HEK293 (cell line): ENCODE measurements around the gene THSD4.

Experiments
- CTCF ChIA-PET: fragments of 350-600 bp; formaldehyde crosslinking; extraction: SDS; loops from one replicate; lab custom pipeline; 2021; ENCODE audit warnings: antibody characterized with exemption; lab: Yijun Ruan, JAX
- POLR2A ChIA-PET: fragments of 300-600 bp; formaldehyde crosslinking; extraction: SDS; loops from one replicate; lab custom pipeline; 2020; ENCODE audit warnings: antibody characterized with exemption, inconsistent platforms; lab: Yijun Ruan, JAX
- H3K27ac ChIP-seq: fragments of 200-500 bp; sonication (Bioruptor generic); 2 replicates; pipeline ENCODE4 v1.5.1; 2014; ENCODE audit warnings: low read depth, low read length, control low read depth, inconsistent platforms; ENCODE audit errors: extremely low read depth
- H3K36me3 ChIP-seq, 2 experiments: fragments of 200-500 bp in 1 of 2; sonication (Bioruptor generic) in 1 of 2; 1 replicate in 1 of 2; 2 replicates in 1 of 2; pipeline ENCODE4 v1.5.1; 2014 to 2017; ENCODE audit warnings: inconsistent platforms in 2 of 2, low read length in 2 of 2; ENCODE audit not compliant: control insufficient read depth in 2 of 2, insufficient read depth in 1 of 2
- H3K4me1 ChIP-seq: fragments of 200-500 bp; sonication (Bioruptor generic); 2 replicates; pipeline ENCODE4 v1.5.1; 2014; ENCODE audit warnings: mild to moderate bottlenecking, low read length, inconsistent platforms; ENCODE audit not compliant: control insufficient read depth, insufficient read depth
- H3K4me3 ChIP-seq: 2 replicates; pipeline ENCODE4 v1.5.1; 2011; ENCODE audit warnings: low read depth, mild to moderate bottlenecking, control low read depth, low read length, moderate library complexity
- H3K9me3 ChIP-seq: fragments of 200-500 bp; sonication (Bioruptor generic); 2 replicates; pipeline ENCODE4 v1.5.1; 2014; ENCODE audit warnings: low read depth, low read length, inconsistent platforms; ENCODE audit not compliant: control insufficient read depth, insufficient read depth
- GLI2 ChIP-seq: fragments of 450-650 bp; formaldehyde crosslinking; IDR thresholded peaks from 2 replicates; pipeline ENCODE4; 2017; ENCODE audit warnings: missing biosample characterization, missing genetic modification characterization, low read depth, borderline replicate concordance
- GLIS2 ChIP-seq: fragments of 450-650 bp; formaldehyde crosslinking; IDR thresholded peaks from 2 replicates; pipeline ENCODE4 v1.5.1; 2016; ENCODE audit warnings: missing biosample characterization, missing genetic modification characterization
- PRDM4 ChIP-seq: fragments of 450-650 bp; formaldehyde crosslinking; IDR thresholded peaks from 2 replicates; pipeline ENCODE4 v1.5.1; 2017; ENCODE audit warnings: missing biosample characterization, missing genetic modification characterization
- SCRT1 ChIP-seq: fragments of 450-650 bp; formaldehyde crosslinking; IDR thresholded peaks from 2 replicates; pipeline ENCODE4 v1.5.1; 2016; ENCODE audit warnings: missing biosample characterization, missing genetic modification characterization, borderline replicate concordance
- SP3 ChIP-seq: fragments of 450-650 bp; formaldehyde crosslinking; IDR thresholded peaks from 2 replicates; pipeline ENCODE4 v1.5.1; 2016; ENCODE audit warnings: missing biosample characterization, missing genetic modification characterization
- YY1 ChIP-seq: fragments of 450-650 bp; formaldehyde crosslinking; IDR thresholded peaks from 2 replicates; pipeline ENCODE4 v1.5.1; 2018; ENCODE audit warnings: missing biosample characterization, missing genetic modification characterization
- ZBTB20 ChIP-seq: fragments of 450-650 bp; formaldehyde crosslinking; IDR thresholded peaks from 2 replicates; pipeline ENCODE4 v1.5.1; 2016; ENCODE audit warnings: missing biosample characterization, missing genetic modification characterization
- ZIC2 ChIP-seq: fragments of 450-650 bp; formaldehyde crosslinking; IDR thresholded peaks from 2 replicates; pipeline ENCODE4 v1.5.1; 2016; ENCODE audit warnings: missing biosample characterization, missing genetic modification characterization
- ZNF169 ChIP-seq: fragments of 450-650 bp; formaldehyde crosslinking; IDR thresholded peaks from 2 replicates; pipeline ENCODE4 v1.5.1; 2016; ENCODE audit warnings: missing biosample characterization, missing genetic modification characterization
- ZNF324 ChIP-seq: fragments of 450-650 bp; formaldehyde crosslinking; IDR thresholded peaks from 2 replicates; pipeline ENCODE4 v1.5.1; 2016; ENCODE audit warnings: missing biosample characterization, missing genetic modification characterization
- ZNF366 ChIP-seq: fragments of 450-650 bp; formaldehyde crosslinking; conservative IDR thresholded peaks from 2 replicates; pipeline ENCODE4 v1.5.1; 2016; ENCODE audit warnings: missing biosample characterization, missing genetic modification characterization
- ZNF416 ChIP-seq: fragments of 450-650 bp; formaldehyde crosslinking; IDR thresholded peaks from 2 replicates; pipeline ENCODE4 v1.5.1; 2016; ENCODE audit warnings: missing biosample characterization, missing genetic modification characterization
- ZNF426 ChIP-seq: fragments of 450-650 bp; formaldehyde crosslinking; IDR thresholded peaks from 2 replicates; pipeline ENCODE4 v1.5.1; 2017; ENCODE audit warnings: missing biosample characterization, missing genetic modification characterization, mild to moderate bottlenecking, inconsistent platforms, moderate library complexity
- ZNF449 ChIP-seq: fragments of 450-650 bp; formaldehyde crosslinking; IDR thresholded peaks from 2 replicates; pipeline ENCODE4 v1.5.1; 2017; ENCODE audit warnings: missing biosample characterization, mild to moderate bottlenecking, missing genetic modification characterization, moderate library complexity
- ZNF544 ChIP-seq: fragments of 450-650 bp; formaldehyde crosslinking; IDR thresholded peaks from 2 replicates; pipeline ENCODE4 v1.5.0; 2017; ENCODE audit warnings: missing biosample characterization, missing genetic modification characterization
- ZNF549 ChIP-seq: fragments of 450-650 bp; IDR thresholded peaks from 2 replicates; pipeline ENCODE4 v1.5.1; 2018; ENCODE audit warnings: missing biosample characterization, missing genetic modification characterization, mild to moderate bottlenecking, inconsistent platforms, moderate library complexity
- ZXDB ChIP-seq: fragments of 450-650 bp; formaldehyde crosslinking; IDR thresholded peaks from 2 replicates; pipeline ENCODE4 v1.5.1; 2016; ENCODE audit warnings: missing biosample characterization, missing genetic modification characterization

Gene THSD4

GRCh38 chr15:71773206-71773859 lies 658.1 kb downstream of the THSD4 start (continued):
- no peak for TF ChIP-seq ZNF366 (tag by site-specific recombination)
- no peak for TF ChIP-seq SCRT1 (tag by site-specific recombination)
- TF ChIP-seq ZNF549 (tag by site-specific recombination): no peak
- TF ChIP-seq ZNF416: no peak

GRCh38 chr15:71775856-71776255 lies 660.6 kb downstream of the THSD4 start:
- Histone ChIP-seq H3K4me3 (no peak overlapping the region), H3K36me3 (no peaks in the 10 kb centered on the region), H3K27ac (no peak overlapping the region), H3K4me1 (peaks cover 3% of the 10 kb centered on the region; the same call in 1 of the 2 replicates), H3K9me3 (no peaks in the 10 kb centered on the region)
- POLR2A ChIA-PET: no interaction called here
- no peak for TF ChIP-seq ZNF324 (tag by site-specific recombination)
- CTCF ChIA-PET: interaction anchor here (1.2 to 2.4 kb wide), 3 partner anchors 23 to 451 kb away, joined by 3 to 15 read pairs (median 5); no protein-coding TSS in a partner anchor

GRCh38 chr15:71776304-71776703 lies 661.0 kb downstream of the THSD4 start:
- Histone ChIP-seq H3K9me3 (no peaks in the 10 kb centered on the region), H3K27ac (no peak overlapping the region), H3K4me1 (peaks cover 3% of the 10 kb centered on the region; the same call in 1 of the 2 replicates), H3K4me3 (no peak overlapping the region), H3K36me3 (no peaks in the 10 kb centered on the region)
- CTCF ChIA-PET: interaction anchor here (1.2 to 2.4 kb wide), 2 partner anchors 23 to 61 kb away, joined by 3 to 15 read pairs; no protein-coding TSS in a partner anchor
- TF ChIP-seq ZNF544 (tag by site-specific recombination) (no peak), GLI2 (no peak), SP3 (tag by site-specific recombination) (no peak), YY1 (tag by site-specific recombination) (no peak), ZNF169 (tag by site-specific recombination) (no peak), ZNF426 (tag by site-specific recombination) (no peak), GLIS2 (no peak)
- POLR2A ChIA-PET: no interaction called here

GRCh38 chr15:71777216-71777943 lies 662.1 kb downstream of the THSD4 start:
- ChIA-PET POLR2A (no interaction called here), CTCF (interaction anchor here (2.4 to 5.1 kb wide), 2 partner anchors 25 to 26 kb away, joined by 15 to 70 read pairs; no protein-coding TSS in a partner anchor)
- H3K4me1 ChIP-seq: peaks cover 3% of the 10 kb centered on the region; the same call in 1 of the 2 replicates
- H3K9me3 ChIP-seq: no peaks in the 10 kb centered on the region
- no peaks in the 10 kb centered on the region for H3K36me3 ChIP-seq
- H3K27ac ChIP-seq: no peak overlapping the region
- TF ChIP-seq ZNF169 (tag by site-specific recombination) (no peak), ZBTB20 (no peak), ZIC2 (tag by site-specific recombination) (peak; percentile 45), SP3 (tag by site-specific recombination) (no peak)
- no peak overlapping the region for H3K4me3 ChIP-seq

- Histone ChIP-seq H3K4me1 (peaks cover 3% of the 10 kb centered on the region; the same call in 1 of the 2 replicates), H3K36me3 (no peaks in the 10 kb centered on the region), H3K9me3 (no peaks in the 10 kb centered on the region), H3K4me3 (no peak overlapping the region), H3K27ac (no peak overlapping the region)
- ChIA-PET CTCF (interaction anchor here (0.5 to 5.1 kb wide), 9 partner anchors 8 to 418 kb away, joined by 3 to 70 read pairs (median 9); no protein-coding TSS in a partner anchor), POLR2A (interaction anchor here (0.6 kb wide), 2 partner anchors 36 to 201 kb away, joined by 3 read pairs; no protein-coding TSS in a partner anchor)
- TF ChIP-seq ZNF449 (tag by site-specific recombination): peak; percentile 64
- TF ChIP-seq PRDM4 (tag by site-specific recombination): no peak
- no peak for TF ChIP-seq ZXDB
Observed at GRCh38 chr15:71779073-71779797, 664.0 kb downstream of the THSD4 start.
